Measurements from ENCODE around the gene CNNM4.

CNNM4 gene

DNA sequence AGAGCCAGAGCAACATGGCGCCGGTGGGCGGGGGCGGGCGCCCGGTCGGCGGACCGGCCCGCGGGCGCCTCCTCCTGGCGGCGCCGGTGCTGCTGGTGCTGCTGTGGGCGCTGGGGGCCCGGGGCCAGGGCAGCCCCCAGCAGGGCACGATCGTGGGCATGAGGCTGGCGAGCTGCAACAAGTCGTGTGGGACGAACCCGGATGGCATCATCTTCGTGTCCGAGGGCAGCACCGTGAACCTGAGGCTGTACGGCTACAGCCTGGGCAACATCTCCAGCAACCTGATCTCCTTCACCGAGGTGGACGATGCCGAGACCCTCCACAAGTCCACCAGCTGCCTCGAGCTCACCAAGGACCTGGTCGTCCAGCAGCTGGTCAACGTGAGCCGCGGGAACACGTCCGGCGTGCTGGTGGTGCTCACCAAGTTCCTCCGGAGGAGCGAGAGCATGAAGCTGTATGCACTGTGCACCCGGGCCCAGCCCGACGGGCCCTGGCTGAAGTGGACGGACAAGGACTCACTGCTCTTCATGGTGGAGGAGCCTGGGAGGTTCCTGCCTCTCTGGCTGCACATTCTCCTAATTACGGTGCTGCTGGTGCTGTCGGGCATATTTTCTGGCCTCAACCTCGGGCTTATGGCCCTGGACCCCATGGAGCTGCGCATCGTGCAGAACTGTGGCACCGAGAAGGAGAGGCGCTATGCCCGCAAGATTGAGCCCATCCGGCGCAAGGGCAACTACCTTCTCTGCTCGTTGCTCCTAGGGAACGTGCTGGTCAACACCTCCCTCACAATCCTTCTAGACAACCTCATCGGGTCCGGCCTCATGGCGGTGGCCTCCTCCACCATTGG is 507 bp downstream of the CNNM4 start:
- no peak for DNase-seq

DNA sequence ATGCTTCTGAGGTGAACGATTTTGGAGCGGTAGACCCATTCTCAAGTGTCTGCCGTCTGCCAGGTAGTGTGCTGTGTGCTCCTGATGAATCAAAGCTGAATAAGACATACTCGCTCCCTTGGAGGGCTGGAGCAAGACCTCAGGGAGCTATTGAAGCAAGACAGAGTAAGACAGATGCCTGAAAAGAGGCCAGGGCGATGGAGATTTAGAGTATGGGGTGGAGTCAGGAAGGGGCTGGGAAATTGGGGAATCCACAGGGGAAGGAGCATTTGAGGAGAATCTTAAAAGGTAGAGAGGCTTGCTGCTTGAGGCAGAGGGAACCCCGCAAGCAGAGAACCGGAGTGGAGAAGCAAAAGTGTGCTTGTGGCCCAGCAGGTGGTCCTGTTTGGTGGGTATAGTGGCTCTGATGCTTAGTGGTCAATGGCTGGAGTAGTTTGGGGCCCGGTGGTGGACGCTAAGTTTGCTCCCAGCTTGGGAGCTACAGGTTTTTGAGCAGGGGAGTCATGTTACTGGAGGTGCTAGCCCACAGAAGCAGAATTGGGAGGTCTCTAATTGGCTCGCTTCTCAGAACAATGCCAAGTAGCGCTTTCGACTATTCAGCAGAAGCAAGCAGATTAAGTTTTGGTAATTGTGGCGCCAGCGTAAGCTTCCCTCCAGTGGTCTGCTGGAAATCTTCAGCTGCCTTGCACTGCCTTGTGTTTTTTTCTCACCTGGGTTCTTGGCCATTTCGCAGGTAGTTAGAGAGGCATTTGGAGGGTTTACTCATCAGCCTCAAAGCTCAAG is 2.0 kb downstream of the CNNM4 start:
- no peak for DNase-seq

DNA sequence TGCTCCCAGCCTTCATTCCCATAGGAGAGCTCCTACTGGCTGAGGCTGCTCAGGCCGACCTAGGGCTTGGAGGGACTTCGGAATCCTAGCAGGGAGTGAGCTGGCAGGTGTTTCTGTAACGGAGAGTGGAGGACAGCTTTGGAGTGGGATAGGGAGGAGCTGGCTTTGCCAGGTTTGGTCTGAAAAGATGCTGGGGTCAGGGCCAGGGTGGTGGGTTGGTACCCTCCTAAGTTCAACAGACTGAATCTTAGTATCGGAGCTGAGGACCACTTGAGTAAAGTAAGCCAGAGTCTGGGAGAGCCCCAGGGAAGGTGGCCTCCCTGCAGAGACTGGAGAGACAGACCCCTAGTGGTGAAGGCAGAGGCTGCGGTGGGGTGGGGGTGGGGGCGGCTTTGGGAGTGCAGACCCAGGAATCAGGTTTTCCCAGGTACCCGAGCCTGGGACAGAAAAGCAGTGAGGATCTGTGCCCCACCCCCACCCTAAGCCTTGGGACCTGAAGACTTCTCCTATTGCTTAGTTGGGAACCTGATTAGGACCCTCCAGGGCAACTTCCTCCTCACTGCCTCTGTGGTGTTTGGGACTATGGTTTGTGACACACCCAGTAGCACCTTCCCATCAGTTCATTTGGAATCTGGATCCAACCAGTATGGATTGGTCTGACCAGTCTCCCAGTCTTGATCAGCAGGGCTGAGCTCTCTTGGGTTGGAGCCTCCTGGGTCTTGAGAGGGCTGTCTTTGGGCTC is 3.0 kb downstream of the CNNM4 start:
- no peak for DNase-seq

DNA sequence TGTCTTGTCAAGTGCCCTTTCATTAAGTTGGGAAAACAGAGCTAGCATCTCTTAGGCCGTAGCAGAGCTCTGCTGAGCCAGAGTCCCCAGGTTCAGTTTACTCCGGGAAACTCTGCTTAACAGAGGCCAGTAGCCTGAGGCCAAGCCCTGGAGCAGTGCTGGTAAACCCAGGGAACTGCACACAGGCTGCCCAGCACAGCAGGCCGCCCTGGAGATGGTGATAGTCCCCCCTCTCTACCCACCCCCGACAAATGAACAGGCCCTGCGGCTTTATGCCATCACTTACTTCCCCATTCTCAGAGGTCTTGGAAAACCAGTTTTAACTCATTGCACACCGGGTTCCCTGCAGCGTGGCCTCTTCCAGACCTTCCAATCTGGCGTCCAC is 3.5 kb downstream of the CNNM4 start:
- DNase-seq: no peak

DNA sequence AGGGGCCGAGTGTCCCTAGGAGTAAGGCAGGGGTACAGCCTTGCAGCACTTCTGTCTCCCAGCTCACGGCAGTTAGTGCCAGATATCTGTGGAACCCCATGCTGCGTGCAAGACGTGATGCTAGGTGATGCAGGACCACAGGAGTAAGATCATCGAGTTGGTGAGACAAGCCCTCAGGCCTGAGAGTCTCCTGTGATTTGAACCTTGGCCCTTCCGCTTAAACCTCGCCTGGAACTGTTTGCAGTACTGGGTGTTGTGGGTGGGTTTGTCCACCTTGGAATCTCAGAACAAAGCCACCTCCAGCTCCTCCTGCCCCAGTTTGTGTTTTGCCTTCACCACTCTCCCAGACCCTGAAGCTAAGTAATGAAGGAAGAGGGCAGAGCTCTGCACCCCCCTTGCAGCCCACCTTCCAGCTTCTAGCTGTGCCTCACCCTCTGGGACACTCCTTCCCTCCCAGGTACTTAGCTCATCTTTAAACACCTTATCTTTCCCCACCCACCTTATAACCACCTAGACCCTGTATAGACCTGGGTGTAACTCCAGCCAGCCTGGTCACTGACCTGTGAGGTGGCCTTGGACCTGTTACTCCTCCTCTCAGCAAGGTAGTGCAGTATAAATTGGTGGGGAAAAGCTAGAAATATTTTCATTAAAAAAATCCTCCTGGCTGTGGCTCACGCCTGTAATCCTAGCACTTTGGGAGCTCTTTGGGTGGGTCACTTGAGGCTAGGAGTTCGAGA is 6.6 kb downstream of the CNNM4 start:
- no peak for DNase-seq

DNA sequence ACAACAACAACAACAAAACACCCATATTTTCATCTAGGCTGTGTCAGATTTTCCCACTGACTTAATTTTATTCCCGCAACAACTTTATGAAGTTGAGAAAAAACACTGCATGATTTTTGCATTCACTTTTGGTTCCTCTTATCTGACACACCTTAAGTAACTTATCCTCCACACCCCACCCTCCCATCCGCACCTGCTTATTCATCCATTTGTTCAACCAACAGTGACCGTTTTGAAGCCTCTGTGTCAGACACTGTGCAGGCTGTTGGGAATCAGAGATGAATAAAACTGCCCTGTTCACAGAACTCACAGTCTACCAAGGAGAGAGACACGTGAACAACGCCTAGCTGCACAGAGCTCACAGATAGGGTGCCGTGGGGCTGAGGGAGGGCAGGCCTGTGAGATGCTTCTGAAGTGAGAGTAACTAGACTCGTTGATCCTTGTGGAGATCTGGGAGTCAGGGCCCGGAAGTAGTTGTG is 7.4 kb downstream of the CNNM4 start:
- no peak for DNase-seq

DNA sequence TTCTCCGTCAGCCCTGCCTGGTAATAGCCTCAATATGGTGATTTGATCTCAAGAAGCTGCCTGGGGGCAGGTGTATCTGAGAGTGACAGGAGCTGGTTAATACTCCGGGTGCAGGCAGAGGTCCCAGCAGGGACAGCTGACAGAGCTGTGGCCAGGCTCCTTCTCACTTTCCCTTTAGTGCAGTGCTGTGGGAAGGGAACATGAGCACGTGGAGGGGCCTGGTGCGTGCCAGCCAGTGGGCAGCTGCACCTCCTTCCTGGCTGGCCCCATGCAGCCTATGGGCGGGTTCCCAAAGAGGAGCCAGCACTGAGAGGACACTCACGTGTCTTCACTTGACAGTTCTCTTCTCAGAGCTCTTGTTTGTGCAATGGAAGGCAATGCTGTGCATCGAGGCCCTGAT is 9.1 kb downstream of the CNNM4 start:
- DNase-seq: no peak

DNA sequence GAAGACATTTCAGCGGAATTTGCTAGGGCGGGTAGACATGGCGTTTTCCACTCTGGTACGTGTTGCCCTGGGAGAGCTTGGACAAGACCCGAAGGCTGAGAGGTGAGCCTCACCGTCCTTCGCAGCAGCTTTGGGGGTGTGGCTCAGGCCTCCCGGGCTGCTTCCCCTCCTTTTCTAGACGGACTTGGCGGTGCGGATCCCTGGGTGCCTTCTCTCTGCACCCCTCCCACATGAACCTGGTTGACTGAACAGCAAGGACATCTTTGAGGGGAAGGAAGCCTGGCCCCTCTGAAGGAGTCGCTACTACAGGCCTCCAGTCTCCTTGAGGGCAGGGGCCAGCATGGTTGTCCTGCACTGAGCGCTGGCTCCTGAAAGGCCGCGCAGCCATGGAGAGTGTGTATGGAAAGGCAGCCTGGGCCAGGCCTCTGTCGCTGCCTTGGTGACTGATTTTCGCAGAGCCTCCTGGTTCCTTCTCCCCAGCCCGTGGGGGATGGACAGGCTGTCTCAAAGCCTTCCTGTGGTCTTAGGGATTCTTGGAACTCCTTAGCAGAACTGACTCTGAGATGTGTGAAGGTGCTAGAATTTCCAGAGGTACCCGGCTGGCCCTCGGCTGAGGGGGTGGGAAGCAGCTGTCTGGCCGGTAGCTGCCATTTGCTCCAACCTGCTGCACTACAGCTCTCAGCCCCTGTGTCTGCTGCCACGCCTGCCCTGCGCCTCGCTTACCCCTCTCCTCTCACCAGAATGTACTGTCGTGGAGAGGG is 9.9 kb downstream of the CNNM4 start:
- DNase-seq: no peak

DNA sequence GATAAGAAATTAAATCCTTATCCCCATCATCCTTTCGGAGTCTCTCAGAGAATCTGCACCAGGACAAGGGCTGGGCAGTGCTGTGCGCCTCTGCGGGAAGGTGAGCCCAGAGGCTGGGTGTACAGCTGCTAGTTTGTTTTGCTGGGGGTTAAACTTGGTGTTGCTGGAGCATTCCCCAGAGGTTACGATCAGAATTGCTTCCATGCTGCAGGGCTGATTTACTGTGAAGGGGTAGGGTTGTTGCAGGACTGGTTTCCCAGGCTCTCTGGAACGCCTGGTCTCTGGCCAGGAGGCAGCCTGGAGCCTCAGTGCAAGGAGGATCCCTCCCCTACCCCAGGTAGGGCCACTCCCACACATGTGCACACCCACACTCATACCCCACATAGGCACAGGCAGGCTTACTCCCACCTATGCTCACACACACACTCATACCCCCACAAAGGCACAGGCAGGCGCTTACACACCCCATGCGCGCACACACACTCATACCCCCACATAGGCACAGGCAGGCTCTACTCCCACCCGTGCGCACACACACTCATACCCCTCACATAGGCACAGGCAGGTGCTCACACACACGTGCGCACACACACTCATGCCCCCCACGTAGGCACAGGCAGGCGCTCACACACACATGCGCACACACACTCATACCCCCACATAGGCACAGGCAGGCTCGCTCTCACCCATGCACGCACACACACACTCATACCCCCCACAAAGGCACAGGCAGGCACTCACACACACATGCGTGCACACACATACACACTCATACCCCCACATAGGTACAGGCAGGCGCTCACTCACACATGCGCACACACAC is 11.3 kb downstream of the CNNM4 start:
- DNase-seq: no peak

DNA sequence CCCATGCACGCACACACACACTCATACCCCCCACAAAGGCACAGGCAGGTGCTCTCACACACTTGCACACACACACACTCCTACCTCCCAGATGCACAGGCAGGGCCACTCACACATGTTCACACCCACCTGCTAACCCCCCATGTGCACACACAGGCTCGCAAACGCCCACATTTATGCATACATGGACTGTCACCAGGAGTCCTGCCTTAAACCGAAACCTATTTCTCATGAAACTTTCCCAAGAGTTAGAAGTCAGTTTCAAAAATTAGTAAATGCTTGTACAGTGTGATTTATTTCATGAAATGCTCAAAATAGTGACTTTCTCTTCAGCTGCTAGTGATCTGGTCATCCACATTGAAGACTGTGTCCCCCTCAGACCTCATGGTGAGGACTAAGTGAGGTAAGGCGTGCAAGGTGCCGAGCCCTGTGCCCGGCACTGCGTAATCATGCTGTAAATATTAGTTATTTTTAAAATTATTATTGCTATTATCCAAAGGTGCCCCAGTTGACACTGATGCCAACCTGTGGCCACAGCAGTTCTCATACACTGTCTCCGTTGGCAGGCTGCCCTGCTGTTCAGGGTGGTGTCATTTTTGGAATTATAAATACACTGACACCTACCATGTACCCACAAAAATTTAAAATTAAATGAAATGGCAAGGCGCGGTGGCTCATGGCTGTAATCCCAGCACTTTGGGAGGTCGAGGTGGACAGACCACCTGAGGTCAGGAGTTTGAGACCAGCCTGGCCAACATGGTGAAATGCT is 12.4 kb downstream of the CNNM4 start:
- no peak for DNase-seq

DNA sequence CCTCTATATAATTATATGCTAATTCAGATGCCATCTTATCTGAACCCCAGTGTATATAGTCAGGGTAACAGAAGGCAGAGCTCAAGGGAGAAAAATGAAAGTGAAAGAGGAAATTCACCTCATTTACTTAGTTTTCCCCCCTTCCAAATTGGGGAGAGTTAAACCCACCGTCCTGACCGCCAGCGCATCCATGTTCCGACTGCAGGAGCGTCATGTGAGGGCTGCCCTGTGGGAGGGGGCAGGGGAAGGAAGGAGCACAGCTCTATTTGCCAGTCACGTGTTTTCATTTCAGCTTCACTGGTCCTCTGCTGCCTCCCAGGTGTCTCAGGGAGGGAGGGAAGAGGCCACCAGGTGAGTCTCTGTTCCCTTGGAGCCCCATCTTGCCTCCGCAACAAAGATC is 13.2 kb downstream of the CNNM4 start:
- no peak for DNase-seq

DNA sequence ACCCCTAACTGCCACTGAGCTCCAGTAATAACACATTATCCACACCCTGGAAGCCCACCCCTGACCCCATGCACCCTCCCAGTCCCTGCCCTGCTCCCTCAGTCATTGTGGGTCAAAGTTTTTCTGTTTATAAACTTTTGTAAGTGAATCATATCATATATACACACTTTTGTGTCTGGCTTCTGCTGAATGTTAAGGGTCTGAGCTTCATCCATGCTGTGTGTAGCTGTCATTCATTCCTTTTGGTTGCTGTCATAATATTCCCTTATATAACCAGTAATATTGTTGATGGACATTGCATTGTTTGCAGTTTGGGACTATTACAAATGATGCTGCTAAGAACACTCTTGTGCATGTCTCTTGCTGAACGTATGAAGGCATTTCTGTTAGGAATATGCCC is 14.5 kb downstream of the CNNM4 start:
- DNase-seq: no peak

DNA sequence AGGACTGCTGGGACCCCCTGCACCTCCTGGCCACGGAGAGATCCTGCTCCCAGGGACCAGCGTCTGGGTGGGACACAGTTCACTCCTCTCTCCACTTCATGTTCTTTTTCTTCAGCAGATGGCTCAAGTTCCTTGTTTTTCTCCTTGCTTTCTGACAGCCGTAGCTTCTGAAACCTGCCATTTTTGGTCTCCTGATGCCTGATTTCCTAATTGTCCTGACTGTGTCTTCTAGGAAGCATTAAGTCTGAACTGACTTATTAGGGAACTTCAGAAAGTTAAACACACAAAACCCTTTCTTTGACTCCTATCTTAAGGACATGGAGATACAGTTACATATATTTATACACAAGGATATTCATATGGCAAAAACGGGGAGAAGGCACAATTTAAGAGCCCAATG is 22.7 kb downstream of the CNNM4 start:
- DNase-seq: no peak

DNA sequence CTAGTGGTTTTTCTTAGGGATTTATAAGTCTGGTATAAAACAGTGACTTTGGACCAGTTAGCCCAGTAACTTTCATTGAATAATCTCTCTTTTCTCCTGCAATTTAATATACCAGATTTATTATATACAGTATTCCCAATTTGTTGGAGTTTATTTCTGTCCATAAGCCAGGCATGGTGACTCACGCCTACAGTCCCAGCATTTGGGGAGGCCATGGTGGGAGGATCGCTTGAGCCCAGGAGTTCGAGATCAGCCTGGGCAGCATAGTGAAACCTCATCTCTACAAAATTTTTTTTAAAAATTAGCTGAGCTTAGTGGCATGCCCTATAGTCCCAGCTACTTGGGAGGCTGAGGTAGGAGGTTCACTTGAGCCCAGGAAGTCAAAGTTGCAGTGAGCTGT is 26.7 kb downstream of the CNNM4 start:
- no peak for DNase-seq

DNA sequence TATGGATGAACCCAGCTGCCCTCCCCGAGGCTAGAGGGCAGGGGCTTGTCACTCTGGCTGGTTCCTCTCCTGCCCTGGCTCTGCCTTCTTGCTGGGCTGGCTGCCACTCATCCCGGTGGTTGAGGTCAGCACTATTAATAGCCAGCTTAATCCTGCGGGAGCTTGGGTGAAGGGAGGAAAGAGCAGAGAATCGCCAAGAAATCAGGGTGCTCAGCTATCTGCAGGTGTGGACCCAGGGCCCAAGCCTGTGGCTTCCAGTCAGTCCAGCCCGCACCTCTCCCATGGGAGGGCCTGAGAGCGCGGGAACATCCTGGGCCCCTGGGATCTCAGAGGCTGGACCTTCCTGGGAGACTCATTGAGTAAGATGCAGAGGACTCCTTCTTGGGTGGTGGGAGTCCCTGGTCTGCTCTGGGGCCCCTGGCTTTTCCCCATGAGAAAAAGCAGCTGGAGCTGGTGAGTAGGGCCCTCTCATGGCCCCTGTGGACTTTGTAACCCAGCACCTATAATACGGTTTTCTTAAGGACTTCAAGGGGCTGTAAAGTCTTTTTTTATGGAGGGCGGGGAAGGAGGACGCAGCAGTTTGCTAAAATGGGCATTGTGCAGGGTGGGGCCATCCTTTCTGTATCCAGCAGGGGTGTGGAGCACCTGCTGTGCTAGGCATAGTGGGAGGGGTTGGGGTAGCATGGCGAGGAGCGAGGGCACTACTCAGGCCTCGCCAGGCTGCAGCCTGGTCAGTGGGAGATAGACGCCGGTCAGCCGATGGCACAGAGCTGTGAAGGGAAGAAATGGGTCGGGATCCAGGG is 27.9 kb downstream of the CNNM4 start:
- DNase-seq: no peak

DNA sequence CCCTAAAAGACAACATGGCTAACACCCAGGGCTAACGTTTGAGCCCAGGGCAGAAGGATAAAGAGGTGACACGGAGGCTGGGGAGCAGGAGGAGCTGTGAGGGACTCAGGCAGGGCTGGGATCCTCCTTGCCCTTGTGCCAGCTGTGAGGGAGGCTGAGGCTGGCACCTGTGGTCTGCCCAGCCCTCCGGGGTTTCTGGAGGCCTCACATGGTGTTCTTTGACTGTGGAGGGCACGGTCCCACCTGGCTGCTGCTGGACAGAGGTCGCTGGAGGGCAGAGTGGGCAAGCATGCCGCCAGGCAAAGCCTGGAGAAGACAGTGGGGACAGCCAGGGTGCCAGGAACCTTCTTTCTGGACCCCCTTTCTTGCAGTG is 28.5 kb downstream of the CNNM4 start:
- no peak for DNase-seq

DNA sequence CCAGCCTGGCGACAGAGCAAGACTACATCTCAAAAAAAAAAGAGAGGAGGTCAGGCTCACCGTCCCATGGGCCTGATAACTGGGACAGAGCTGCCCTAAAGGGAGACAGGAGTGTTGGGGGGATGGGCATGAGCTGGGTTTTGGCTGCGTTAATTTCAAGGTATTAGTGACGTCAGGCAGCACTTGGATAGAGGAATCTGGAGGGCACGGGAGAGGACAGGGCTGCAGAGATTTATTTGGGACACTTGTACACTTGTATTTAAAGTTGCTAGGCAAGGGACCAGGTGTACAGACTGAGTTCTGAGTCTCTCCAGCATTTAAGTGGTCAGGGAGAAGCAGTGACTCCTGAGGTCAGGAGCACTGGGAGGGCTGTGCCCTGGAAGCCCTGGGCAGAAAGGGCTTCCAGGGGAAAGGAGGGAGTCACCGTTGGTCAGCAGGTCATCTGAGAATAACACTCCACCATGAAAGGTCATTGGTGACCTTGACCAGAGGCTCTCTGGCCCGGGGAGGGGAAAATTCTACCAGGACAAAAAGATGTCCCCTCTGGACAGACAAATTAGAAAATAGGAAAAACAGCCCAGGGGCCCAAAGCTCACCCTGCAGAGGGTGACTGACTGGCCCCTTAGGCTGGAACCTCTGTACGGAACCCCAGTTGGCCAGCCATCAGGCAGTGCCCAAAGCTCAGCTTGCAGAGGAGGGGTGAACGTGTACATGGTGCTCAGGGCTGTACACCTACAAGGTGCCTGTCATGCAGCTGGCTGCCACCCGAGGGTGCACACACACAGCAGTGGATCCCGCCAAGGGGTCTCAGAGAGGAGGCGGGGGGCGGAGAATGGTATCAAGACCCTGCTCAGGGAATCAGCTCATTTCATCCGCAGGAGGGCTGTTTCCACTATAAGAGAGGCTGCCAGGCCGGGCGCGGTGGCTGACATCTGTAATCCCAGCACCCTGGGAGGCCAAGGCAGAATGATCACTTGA is 32.4 kb downstream of the CNNM4 start:
- no peak for DNase-seq

DNA sequence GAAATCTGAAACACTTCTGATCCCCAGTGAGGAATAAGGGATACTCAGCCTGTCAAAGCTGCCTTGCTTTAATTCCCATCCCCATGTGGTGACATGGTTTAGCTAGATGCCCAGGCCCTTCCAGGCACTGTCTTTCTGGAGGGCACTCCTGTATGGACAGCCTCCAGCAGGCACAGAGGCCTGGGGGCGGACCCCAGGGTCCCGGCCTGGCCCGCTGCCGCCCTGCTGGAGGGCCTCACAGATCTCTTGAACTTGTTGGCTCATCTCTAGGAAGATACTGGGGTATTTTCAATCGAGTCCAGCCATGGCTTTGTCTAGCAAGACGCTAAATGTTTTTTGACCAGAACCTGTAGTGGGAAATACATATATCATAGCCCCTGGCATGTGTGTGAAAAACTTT is 34.4 kb downstream of the CNNM4 start:
- DNase-seq: no peak

Measured in GOT3 (cell line).